ENCODE results near the gene USPL1. TPM values are rescaled to one million over a fixed set of nuclear protein-coding genes. Genes with fewer than 3 reads are reported as not detected.

USPL1 gene
- total RNA-seq, 1 donor, result 11.6 TPM

- TF ChIP-seq CTCF (IDR thresholded peaks at IDR 0.05; ENCODE audit: extremely low read depth, low read depth, low read length), result no peak
- H3K4me3 ChIP-seq (ENCODE audit: insufficient read depth, low read length), result no peak overlapping the region
- no peak overlapping the region for H3K27ac ChIP-seq (ENCODE audit: low read depth, low read length)
- DNase-seq (ENCODE audit: insufficient read length, low spot score, missing footprints), result no peak
- H3K9me3 ChIP-seq (ENCODE audit: low read depth, low read length), result no peaks in the 10 kb centered on the region
- H2AFZ ChIP-seq (ENCODE audit: low read length), result no peak overlapping the region
- no peaks in the 10 kb centered on the region for H3K4me1 ChIP-seq (ENCODE audit: insufficient read depth, low read length)
- no peaks in the 10 kb centered on the region for H4K20me1 ChIP-seq (ENCODE audit: insufficient read depth, low read length)
- peaks cover 10% of the 10 kb centered on the region for H3K79me2 ChIP-seq (ENCODE audit: insufficient read depth, low read length)
- H3K4me2 ChIP-seq (ENCODE audit: insufficient read depth, low read length), result no peak overlapping the region
- H3K27me3 ChIP-seq (ENCODE audit: insufficient read depth, low read length), result no peaks in the 10 kb centered on the region
- H3K36me3 ChIP-seq (ENCODE audit: insufficient read depth, low read length), result peaks cover 67% of the 10 kb centered on the region
These were observed 36.7 kb downstream of the USPL1 start for GRCh38 chr13:30654430-30654829.

- TF ChIP-seq CTCF (IDR thresholded peaks at IDR 0.05; ENCODE audit: extremely low read depth, low read depth, low read length), result no peak
- DNase-seq (ENCODE audit: insufficient read length, low spot score, missing footprints), result no peak
- Histone ChIP-seq H3K9me3 (ENCODE audit: low read depth, low read length) (no peaks in the 10 kb centered on the region), H3K4me1 (ENCODE audit: insufficient read depth, low read length) (no peaks in the 10 kb centered on the region), H3K27me3 (ENCODE audit: insufficient read depth, low read length) (no peaks in the 10 kb centered on the region), H3K79me2 (ENCODE audit: insufficient read depth, low read length) (peaks cover under 1% of the 10 kb centered on the region), H3K27ac (ENCODE audit: low read depth, low read length) (no peak overlapping the region), H3K4me3 (ENCODE audit: insufficient read depth, low read length) (no peak overlapping the region), H2AFZ (ENCODE audit: low read length) (no peak overlapping the region), H3K4me2 (ENCODE audit: insufficient read depth, low read length) (no peak overlapping the region), H3K36me3 (ENCODE audit: insufficient read depth, low read length) (peaks cover 52% of the 10 kb centered on the region), H4K20me1 (ENCODE audit: insufficient read depth, low read length) (peaks cover 2% of the 10 kb centered on the region)
These were observed 38.5 kb downstream of the USPL1 start for GRCh38 chr13:30656178-30656577.

- Histone ChIP-seq H3K4me3 (ENCODE audit: insufficient read depth, low read length) (no peak overlapping the region), H3K9me3 (ENCODE audit: low read depth, low read length) (no peaks in the 10 kb centered on the region), H3K27me3 (ENCODE audit: insufficient read depth, low read length) (no peaks in the 10 kb centered on the region), H3K36me3 (ENCODE audit: insufficient read depth, low read length) (peaks cover 39% of the 10 kb centered on the region), H2AFZ (ENCODE audit: low read length) (no peak overlapping the region), H4K20me1 (ENCODE audit: insufficient read depth, low read length) (peaks cover 2% of the 10 kb centered on the region), H3K4me2 (ENCODE audit: insufficient read depth, low read length) (no peak overlapping the region), H3K27ac (ENCODE audit: low read depth, low read length) (no peak overlapping the region), H3K4me1 (ENCODE audit: insufficient read depth, low read length) (no peaks in the 10 kb centered on the region), H3K79me2 (ENCODE audit: insufficient read depth, low read length) (no peaks in the 10 kb centered on the region)
- no peak for DNase-seq (ENCODE audit: insufficient read length, low spot score, missing footprints)
- TF ChIP-seq CTCF (IDR thresholded peaks at IDR 0.05; ENCODE audit: extremely low read depth, low read depth, low read length), result no peak
These were observed 42.3 kb downstream of the USPL1 start for GRCh38 chr13:30659980-30660379.

- Histone ChIP-seq H3K27ac (ENCODE audit: low read depth, low read length) (no peak overlapping the region), H3K4me1 (ENCODE audit: insufficient read depth, low read length) (no peaks in the 10 kb centered on the region), H3K4me3 (ENCODE audit: insufficient read depth, low read length) (no peak overlapping the region), H3K79me2 (ENCODE audit: insufficient read depth, low read length) (no peaks in the 10 kb centered on the region), H3K27me3 (ENCODE audit: insufficient read depth, low read length) (no peaks in the 10 kb centered on the region), H4K20me1 (ENCODE audit: insufficient read depth, low read length) (peaks cover 2% of the 10 kb centered on the region), H3K4me2 (ENCODE audit: insufficient read depth, low read length) (no peak overlapping the region), H3K36me3 (ENCODE audit: insufficient read depth, low read length) (peaks cover 31% of the 10 kb centered on the region), H2AFZ (ENCODE audit: low read length) (no peak overlapping the region), H3K9me3 (ENCODE audit: low read depth, low read length) (no peaks in the 10 kb centered on the region)
- no peak for TF ChIP-seq CTCF (IDR thresholded peaks at IDR 0.05; ENCODE audit: extremely low read depth, low read depth, low read length)
- no peak for DNase-seq (ENCODE audit: insufficient read length, low spot score, missing footprints)
These were observed 43.1 kb downstream of the USPL1 start for GRCh38 chr13:30660796-30661195.

Measured in osteoblast (primary cell).